GM23338 (cell line): ENCODE data around the gene ITGAL. TPM values are rescaled to one million over a fixed set of nuclear protein-coding genes. Genes with fewer than 3 reads are reported as not detected.

Source experiments
- ATAC-seq: fragments of 200-7000 bp; cut with Tn5 transposase; 3 replicates; pipeline ENCODE4 v1.9.1; 2020
- DNase-seq: peaks from one replicate; pipeline ENCODE4 v3.0.0-alpha.2; 2015; ENCODE audit warnings: low spot score
- H2AFZ ChIP-seq: fragments of 200-600 bp; sonication (generic); 2 replicates; pipeline ENCODE4 v1.8.0; 2016; ENCODE audit warnings: antibody characterized with exemption, mild to moderate bottlenecking, moderate library complexity
- H3F3A ChIP-seq: fragments of 200-600 bp; sonication (generic); replicated peaks from 2 replicates; pipeline ENCODE4 v1.8.0; 2017; ENCODE audit warnings: antibody characterized with exemption, mixed run types, low read depth
- H3K27ac ChIP-seq: fragments of 200-600 bp; sonication (generic); 2 replicates; pipeline ENCODE4 v1.6.1; 2016; ENCODE audit warnings: low read depth
- H3K27me3 ChIP-seq: fragments of 200-600 bp; sonication (generic); 2 replicates; pipeline ENCODE4 v1.8.0; 2016; ENCODE audit warnings: mild to moderate bottlenecking, mixed run types, moderate library complexity; ENCODE audit not compliant: insufficient read depth
- H3K36me3 ChIP-seq: fragments of 200-600 bp; sonication (generic); 2 replicates; pipeline ENCODE4 v1.8.0; 2016; ENCODE audit warnings: mild to moderate bottlenecking; ENCODE audit not compliant: insufficient read depth
- H3K4me1 ChIP-seq: fragments of 200-600 bp; sonication (generic); 2 replicates; pipeline ENCODE4 v1.8.0; 2016; ENCODE audit warnings: mild to moderate bottlenecking, moderate library complexity; ENCODE audit not compliant: insufficient read depth
- H3K4me2 ChIP-seq: fragments of 200-600 bp; sonication (generic); 2 replicates; pipeline ENCODE4 v1.7.1; 2017; ENCODE audit warnings: mixed run types
- H3K4me3 ChIP-seq: fragments of 200-600 bp; sonication (generic); 2 replicates; pipeline ENCODE4 v1.6.1; 2016; ENCODE audit warnings: mixed run types
- H3K79me2 ChIP-seq: fragments of 200-600 bp; sonication (generic); replicated peaks from 2 replicates; pipeline ENCODE4 v1.8.0; 2017; ENCODE audit warnings: mild to moderate bottlenecking; ENCODE audit not compliant: insufficient read depth
- H3K9me2 ChIP-seq: fragments of 200-600 bp; sonication (generic); 2 replicates; pipeline ENCODE4 v1.8.0; 2017; ENCODE audit not compliant: insufficient read depth
- H4K20me1 ChIP-seq: fragments of 200-600 bp; sonication (generic); replicated peaks from 2 replicates; pipeline ENCODE4 v1.8.0; 2017; ENCODE audit warnings: mild to moderate bottlenecking; ENCODE audit not compliant: insufficient read depth
- H3K27ac Mint-ChIP-seq: 2 replicates; pipeline ENCODE4 v1.8.0; 2020; ENCODE audit warnings: inconsistent platforms, mild to moderate bottlenecking, moderate library complexity, mixed read lengths
- H3K27me3 Mint-ChIP-seq: 3 replicates; pipeline ENCODE4 v1.8.0; 2022; ENCODE audit warnings: low read depth, mild to moderate bottlenecking, moderate library complexity, mixed read lengths, inconsistent platforms; ENCODE audit not compliant: insufficient read depth, poor library complexity
- H3K36me3 Mint-ChIP-seq: 3 replicates; pipeline ENCODE4 v1.8.0; 2021; ENCODE audit warnings: low read depth, mild to moderate bottlenecking, inconsistent platforms, moderate library complexity, mixed read lengths
- H3K4me1 Mint-ChIP-seq: 3 replicates; pipeline ENCODE4 v1.8.0; 2020; ENCODE audit warnings: mild to moderate bottlenecking, inconsistent platforms, mixed read lengths
- H3K4me3 Mint-ChIP-seq: 3 replicates; pipeline ENCODE4 v1.8.0; 2021; ENCODE audit warnings: moderate library complexity, mild to moderate bottlenecking, inconsistent platforms, mixed read lengths
- H3K9me3 Mint-ChIP-seq: 3 replicates; pipeline ENCODE4 v1.8.0; 2020; ENCODE audit warnings: moderate library complexity, mild to moderate bottlenecking, inconsistent platforms, mixed read lengths
- CREB1 ChIP-seq: fragments of 250-450 bp; sonication (Bioruptor Pico); IDR thresholded peaks from 2 replicates; pipeline ENCODE4 v1.5.0; 2020; ENCODE audit warnings: low read depth, mild to moderate bottlenecking, moderate library complexity
- EZH2phosphoT487 ChIP-seq: fragments of 200-600 bp; sonication (generic); IDR thresholded peaks from one replicate; pipeline ENCODE4 v1.8.1; 2018; ENCODE audit warnings: antibody characterized with exemption; ENCODE audit not compliant: unreplicated experiment
- JUNB ChIP-seq: IDR thresholded peaks from one replicate; pipeline ENCODE4 v1.6.1; 2016; ENCODE audit warnings: antibody characterized with exemption; ENCODE audit not compliant: unreplicated experiment
- NANOG ChIP-seq: IDR thresholded peaks from 2 replicates; pipeline ENCODE4 v1.6.1; 2016; ENCODE audit warnings: antibody characterized with exemption, borderline replicate concordance
- POLR2AphosphoS5 ChIP-seq: IDR thresholded peaks from 2 replicates; pipeline ENCODE4 v1.6.1; 2016; ENCODE audit warnings: antibody characterized with exemption, low read depth
- ZNF331 ChIP-seq: fragments of 250-450 bp; sonication (Bioruptor Pico); IDR thresholded peaks from 2 replicates; pipeline ENCODE4 v1.5.0; 2020; ENCODE audit warnings: low read depth, mild to moderate bottlenecking, moderate library complexity
- polyA plus RNA-seq: library from polyadenylated mRNA; unstranded; fragments of >200 nt; fragmentation: Nextera tagmentation; extraction: Ambion mirVana; gene quantifications from 2 replicates; pipeline ENCODE4 v1.2.1, GENCODE V29; 2016
- total RNA-seq: library from RNA; depleted of rRNA; stranded (reverse); fragments of >200 nt; shearing (Covaris generic); gene quantifications from 2 replicates; pipeline ENCODE4 v1.2.3, GENCODE V29; 2014
- TF ChIP-seq, protein P1 (sequence below): IDR thresholded peaks from one replicate; pipeline ENCODE4 v1.6.1; 2018; ENCODE audit warnings: antibody characterized with exemption; ENCODE audit not compliant: unreplicated experiment
- TF ChIP-seq, protein P2 (sequence below): fragments of 250-450 bp; sonication (Bioruptor Pico); IDR thresholded peaks from 2 replicates; pipeline ENCODE4 v1.5.0; 2020; ENCODE audit warnings: mild to moderate bottlenecking, moderate library complexity

Gene ITGAL
- total and polyA plus RNA-seq, 2 experiments from 2014 or later = 0.05 to 0.07 TPM

DNA sequence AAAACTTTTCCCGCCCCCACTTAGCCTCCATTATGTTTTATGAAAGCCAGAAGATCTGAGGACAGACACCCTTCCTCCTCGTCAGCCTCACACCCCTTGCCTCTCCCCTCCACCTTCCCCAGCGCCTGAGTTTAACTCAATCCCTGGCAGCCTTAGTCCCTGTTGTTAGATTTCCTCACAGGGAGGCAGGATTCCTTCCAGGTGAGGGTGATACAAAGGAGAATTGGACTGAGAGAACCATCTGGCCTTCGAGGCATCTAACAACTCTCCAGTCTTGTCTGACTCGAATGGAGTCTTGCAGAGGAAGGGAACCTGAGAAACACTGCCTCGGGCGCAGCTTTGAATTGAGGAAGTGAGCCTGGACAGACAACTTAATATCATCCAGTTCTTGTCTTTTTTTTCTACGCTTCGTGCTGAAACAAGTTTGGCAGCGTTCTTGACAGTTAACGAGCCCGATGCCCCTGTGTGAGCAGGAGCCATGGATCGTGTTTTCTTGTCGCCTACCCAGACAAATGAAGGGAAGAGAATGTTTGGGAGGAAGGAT lies 55.2 kb downstream of the ITGAL start (continued):
- TF ChIP-seq, protein P1, sequence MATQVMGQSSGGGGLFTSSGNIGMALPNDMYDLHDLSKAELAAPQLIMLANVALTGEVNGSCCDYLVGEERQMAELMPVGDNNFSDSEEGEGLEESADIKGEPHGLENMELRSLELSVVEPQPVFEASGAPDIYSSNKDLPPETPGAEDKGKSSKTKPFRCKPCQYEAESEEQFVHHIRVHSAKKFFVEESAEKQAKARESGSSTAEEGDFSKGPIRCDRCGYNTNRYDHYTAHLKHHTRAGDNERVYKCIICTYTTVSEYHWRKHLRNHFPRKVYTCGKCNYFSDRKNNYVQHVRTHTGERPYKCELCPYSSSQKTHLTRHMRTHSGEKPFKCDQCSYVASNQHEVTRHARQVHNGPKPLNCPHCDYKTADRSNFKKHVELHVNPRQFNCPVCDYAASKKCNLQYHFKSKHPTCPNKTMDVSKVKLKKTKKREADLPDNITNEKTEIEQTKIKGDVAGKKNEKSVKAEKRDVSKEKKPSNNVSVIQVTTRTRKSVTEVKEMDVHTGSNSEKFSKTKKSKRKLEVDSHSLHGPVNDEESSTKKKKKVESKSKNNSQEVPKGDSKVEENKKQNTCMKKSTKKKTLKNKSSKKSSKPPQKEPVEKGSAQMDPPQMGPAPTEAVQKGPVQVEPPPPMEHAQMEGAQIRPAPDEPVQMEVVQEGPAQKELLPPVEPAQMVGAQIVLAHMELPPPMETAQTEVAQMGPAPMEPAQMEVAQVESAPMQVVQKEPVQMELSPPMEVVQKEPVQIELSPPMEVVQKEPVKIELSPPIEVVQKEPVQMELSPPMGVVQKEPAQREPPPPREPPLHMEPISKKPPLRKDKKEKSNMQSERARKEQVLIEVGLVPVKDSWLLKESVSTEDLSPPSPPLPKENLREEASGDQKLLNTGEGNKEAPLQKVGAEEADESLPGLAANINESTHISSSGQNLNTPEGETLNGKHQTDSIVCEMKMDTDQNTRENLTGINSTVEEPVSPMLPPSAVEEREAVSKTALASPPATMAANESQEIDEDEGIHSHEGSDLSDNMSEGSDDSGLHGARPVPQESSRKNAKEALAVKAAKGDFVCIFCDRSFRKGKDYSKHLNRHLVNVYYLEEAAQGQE = no peak
- no peak for TF ChIP-seq POLR2AphosphoS5

DNA sequence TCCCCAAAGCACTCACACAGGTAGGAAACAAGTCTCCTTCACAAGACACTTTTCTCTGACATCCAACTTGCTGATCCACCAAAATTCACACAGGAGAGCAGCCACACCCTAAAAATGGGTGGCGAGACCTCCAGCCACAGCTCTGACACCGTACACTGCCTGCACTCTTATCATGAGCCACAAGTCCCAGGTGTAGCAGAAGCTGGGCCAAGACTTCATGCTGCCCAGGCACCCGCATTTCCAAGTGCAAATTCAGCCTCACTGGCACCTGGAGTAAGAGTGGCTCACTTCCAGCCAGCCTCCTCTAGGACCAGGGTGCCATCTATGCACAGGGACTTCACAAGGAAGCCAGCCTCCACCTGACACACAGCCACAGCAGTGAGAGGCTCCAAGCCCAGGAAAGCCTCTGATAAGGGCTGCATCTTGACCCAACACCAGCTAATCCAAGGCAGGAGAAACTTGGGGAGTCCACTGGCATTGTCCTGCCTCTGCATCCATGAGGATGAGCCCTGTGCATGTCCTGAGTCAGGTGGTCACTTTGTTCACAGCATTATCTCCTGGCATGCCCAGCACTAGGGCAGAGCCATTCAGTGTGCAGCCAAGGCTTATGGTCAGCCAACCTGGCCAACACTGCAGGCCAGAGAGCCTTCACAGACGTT lies 56.4 kb downstream of the ITGAL start:
- H4K20me1 ChIP-seq = no peaks in the 10 kb centered on the region
- peaks cover 18% of the 10 kb centered on the region for H3F3A ChIP-seq
- no peak overlapping the region for H3K4me3 ChIP-seq
- peaks cover 20% of the 10 kb centered on the region for H3K27me3 Mint-ChIP-seq
- TF ChIP-seq EZH2phosphoT487 (no peak), NANOG (no peak), POLR2AphosphoS5 (no peak), JUNB (no peak), ZNF331 (CRISPR knock-in tag) (no peak), CREB1 (CRISPR knock-in tag) (no peak)
- TF ChIP-seq, protein P2, sequence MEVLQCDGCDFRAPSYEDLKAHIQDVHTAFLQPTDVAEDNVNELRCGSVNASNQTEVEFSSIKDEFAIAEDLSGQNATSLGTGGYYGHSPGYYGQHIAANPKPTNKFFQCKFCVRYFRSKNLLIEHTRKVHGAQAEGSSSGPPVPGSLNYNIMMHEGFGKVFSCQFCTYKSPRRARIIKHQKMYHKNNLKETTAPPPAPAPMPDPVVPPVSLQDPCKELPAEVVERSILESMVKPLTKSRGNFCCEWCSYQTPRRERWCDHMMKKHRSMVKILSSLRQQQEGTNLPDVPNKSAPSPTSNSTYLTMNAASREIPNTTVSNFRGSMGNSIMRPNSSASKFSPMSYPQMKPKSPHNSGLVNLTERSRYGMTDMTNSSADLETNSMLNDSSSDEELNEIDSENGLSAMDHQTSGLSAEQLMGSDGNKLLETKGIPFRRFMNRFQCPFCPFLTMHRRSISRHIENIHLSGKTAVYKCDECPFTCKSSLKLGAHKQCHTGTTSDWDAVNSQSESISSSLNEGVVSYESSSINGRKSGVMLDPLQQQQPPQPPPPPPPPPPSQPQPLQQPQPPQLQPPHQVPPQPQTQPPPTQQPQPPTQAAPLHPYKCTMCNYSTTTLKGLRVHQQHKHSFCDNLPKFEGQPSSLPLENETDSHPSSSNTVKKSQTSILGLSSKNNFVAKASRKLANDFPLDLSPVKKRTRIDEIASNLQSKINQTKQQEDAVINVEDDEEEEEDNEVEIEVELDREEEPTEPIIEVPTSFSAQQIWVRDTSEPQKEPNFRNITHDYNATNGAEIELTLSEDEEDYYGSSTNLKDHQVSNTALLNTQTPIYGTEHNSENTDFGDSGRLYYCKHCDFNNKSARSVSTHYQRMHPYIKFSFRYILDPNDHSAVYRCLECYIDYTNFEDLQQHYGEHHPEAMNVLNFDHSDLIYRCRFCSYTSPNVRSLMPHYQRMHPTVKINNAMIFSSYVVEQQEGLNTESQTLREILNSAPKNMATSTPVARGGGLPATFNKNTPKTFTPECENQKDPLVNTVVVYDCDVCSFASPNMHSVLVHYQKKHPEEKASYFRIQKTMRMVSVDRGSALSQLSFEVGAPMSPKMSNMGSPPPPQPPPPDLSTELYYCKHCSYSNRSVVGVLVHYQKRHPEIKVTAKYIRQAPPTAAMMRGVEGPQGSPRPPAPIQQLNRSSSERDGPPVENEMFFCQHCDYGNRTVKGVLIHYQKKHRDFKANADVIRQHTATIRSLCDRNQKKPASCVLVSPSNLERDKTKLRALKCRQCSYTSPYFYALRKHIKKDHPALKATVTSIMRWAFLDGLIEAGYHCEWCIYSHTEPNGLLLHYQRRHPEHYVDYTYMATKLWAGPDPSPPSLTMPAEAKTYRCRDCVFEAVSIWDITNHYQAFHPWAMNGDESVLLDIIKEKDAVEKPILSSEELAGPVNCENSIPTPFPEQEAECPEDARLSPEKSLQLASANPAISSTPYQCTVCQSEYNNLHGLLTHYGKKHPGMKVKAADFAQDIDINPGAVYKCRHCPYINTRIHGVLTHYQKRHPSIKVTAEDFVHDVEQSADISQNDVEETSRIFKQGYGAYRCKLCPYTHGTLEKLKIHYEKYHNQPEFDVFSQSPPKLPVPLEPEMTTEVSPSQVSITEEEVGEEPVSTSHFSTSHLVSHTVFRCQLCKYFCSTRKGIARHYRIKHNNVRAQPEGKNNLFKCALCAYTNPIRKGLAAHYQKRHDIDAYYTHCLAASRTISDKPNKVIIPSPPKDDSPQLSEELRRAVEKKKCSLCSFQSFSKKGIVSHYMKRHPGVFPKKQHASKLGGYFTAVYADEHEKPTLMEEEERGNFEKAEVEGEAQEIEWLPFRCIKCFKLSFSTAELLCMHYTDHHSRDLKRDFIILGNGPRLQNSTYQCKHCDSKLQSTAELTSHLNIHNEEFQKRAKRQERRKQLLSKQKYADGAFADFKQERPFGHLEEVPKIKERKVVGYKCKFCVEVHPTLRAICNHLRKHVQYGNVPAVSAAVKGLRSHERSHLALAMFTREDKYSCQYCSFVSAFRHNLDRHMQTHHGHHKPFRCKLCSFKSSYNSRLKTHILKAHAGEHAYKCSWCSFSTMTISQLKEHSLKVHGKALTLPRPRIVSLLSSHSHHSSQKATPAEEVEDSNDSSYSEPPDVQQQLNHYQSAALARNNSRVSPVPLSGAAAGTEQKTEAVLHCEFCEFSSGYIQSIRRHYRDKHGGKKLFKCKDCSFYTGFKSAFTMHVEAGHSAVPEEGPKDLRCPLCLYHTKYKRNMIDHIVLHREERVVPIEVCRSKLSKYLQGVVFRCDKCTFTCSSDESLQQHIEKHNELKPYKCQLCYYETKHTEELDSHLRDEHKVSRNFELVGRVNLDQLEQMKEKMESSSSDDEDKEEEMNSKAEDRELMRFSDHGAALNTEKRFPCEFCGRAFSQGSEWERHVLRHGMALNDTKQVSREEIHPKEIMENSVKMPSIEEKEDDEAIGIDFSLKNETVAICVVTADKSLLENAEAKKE (CRISPR knock-in tag) = no peak
- H3K4me2 ChIP-seq = no peak overlapping the region
- H3K4me1 ChIP-seq = peaks cover 16% of the 10 kb centered on the region
- no peaks in the 10 kb centered on the region for H3K27me3 ChIP-seq
- H3K36me3 ChIP-seq = no peaks in the 10 kb centered on the region
- H3K27ac ChIP-seq = no peak overlapping the region
- H3K36me3 Mint-ChIP-seq = peaks cover 19% of the 10 kb centered on the region
- H3K4me1 Mint-ChIP-seq = peaks cover 22% of the 10 kb centered on the region
- no peak for ATAC-seq
- peak overlapping the region; percentile 45; the same call in 2 of the 3 replicates for H3K4me3 Mint-ChIP-seq
- no peaks in the 10 kb centered on the region for H3K9me3 Mint-ChIP-seq
- peaks cover 13% of the 10 kb centered on the region; the same call in 1 of the 2 replicates for H3K79me2 ChIP-seq
- no peak for DNase-seq
- H3K9me2 ChIP-seq = no peaks in the 10 kb centered on the region
- H2AFZ ChIP-seq = no peak overlapping the region
- no peak overlapping the region for H3K27ac Mint-ChIP-seq
